Sigmoid colon (tissue), 4 donors: ENCODE measurements around the gene SUSD6.

Source experiments
- EP300 ChIP-seq, 4 donors: sonication (generic); formaldehyde crosslinking; IDR thresholded peaks; one replicate each; pipeline ENCODE4 v1.6.1; 2017; ENCODE audit warnings: antibody characterized with exemption in 4 of 4
- POLR2A ChIP-seq, 2 donors: fragments of 450-650 bp; IDR thresholded peaks; one replicate each; pipeline ENCODE4 v1.6.1; 2016; ENCODE audit warnings: antibody characterized with exemption in 2 of 2, mild to moderate bottlenecking in 2 of 2, moderate library complexity in 2 of 2
- POLR2AphosphoS5 ChIP-seq, 4 donors: sonication (generic); formaldehyde crosslinking; IDR thresholded peaks; one replicate each; pipeline ENCODE4 v1.6.1; 2017; ENCODE audit warnings: antibody characterized with exemption in 4 of 4
- TF ChIP-seq, protein P1 (sequence below), 4 experiments: fragments of 450-650 bp in 3 of 4; fragments of 200-600 bp in 1 of 4; IDR thresholded peaks; one replicate each; pipeline ENCODE4 v1.5.1; 2016 to 2019; ENCODE audit warnings: antibody characterized with exemption in 4 of 4, mild to moderate bottlenecking in 3 of 4, moderate library complexity in 2 of 4

DNA sequence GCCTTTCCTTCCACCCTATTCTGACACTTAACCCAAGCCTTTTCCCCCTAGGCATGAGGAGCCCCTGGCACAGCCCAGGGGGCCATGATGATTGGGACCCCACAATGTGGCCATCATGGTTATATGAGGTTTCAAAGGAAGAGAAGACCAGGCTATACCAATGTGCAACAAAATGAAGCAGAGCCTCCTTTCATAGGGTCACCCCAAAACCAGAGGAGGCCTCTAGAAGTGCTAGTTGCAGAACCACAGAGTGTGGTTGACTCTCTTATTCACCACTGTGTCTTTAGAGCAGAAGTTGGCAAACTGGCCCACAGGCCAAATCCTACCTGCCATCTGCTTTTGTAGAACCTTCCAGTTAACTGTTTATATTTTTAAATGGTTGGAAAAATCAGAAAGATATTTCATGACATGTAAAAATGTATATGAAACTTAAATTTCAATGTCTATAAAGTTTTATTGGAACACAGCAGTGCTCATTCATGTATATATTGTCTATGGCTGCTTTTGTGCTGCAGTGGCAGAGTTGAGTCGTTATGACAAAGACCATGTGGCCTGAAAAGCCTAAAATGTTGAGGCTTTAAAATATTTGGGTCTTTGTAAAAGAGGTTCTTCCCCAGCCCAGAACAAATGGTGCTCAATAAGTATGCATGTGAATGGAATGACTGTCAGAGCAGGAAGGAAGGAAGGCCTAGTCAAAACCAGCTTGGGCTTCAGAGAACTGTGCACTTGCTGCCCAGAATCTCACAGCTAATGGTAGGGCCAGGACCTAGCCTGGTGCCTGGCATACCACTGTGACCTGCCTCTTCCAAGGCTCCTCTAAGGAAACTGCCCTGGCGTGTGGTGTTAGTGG lies 49.2 kb downstream of the SUSD6 start:
- TF ChIP-seq, protein P1, sequence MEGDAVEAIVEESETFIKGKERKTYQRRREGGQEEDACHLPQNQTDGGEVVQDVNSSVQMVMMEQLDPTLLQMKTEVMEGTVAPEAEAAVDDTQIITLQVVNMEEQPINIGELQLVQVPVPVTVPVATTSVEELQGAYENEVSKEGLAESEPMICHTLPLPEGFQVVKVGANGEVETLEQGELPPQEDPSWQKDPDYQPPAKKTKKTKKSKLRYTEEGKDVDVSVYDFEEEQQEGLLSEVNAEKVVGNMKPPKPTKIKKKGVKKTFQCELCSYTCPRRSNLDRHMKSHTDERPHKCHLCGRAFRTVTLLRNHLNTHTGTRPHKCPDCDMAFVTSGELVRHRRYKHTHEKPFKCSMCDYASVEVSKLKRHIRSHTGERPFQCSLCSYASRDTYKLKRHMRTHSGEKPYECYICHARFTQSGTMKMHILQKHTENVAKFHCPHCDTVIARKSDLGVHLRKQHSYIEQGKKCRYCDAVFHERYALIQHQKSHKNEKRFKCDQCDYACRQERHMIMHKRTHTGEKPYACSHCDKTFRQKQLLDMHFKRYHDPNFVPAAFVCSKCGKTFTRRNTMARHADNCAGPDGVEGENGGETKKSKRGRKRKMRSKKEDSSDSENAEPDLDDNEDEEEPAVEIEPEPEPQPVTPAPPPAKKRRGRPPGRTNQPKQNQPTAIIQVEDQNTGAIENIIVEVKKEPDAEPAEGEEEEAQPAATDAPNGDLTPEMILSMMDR (IDR thresholded peaks at IDR 0.05): no peak
- TF ChIP-seq POLR2AphosphoS5 (IDR thresholded peaks at IDR 0.05): no peak
- no peak for TF ChIP-seq POLR2A (IDR thresholded peaks at IDR 0.05)
- TF ChIP-seq EP300 (IDR thresholded peaks at IDR 0.05): no peak
